Glutamatergic neuron (in vitro differentiated cells): Measurements from ENCODE around the gene AGPS. TPM values are rescaled to one million over a fixed set of nuclear protein-coding genes. Genes with fewer than 3 reads are reported as not detected.

ENCODE experiments used
- DNase-seq: peaks from one replicate; pipeline ENCODE4 v3.0.0; 2022
- H3K27ac Mint-ChIP-seq: one replicate; pipeline ENCODE4 v1.8.0; 2020; ENCODE audit warnings: mild to moderate bottlenecking, mixed read lengths, inconsistent platforms; ENCODE audit not compliant: unreplicated experiment
- H3K27me3 Mint-ChIP-seq: one replicate; pipeline ENCODE4 v1.8.0; 2020; ENCODE audit warnings: mild to moderate bottlenecking, moderate library complexity, mixed read lengths, inconsistent platforms; ENCODE audit not compliant: unreplicated experiment
- H3K36me3 Mint-ChIP-seq: one replicate; pipeline ENCODE4 v1.8.0; 2020; ENCODE audit warnings: mild to moderate bottlenecking, mixed read lengths, inconsistent platforms; ENCODE audit not compliant: unreplicated experiment
- H3K4me1 Mint-ChIP-seq: one replicate; pipeline ENCODE4 v1.8.0; 2020; ENCODE audit warnings: mild to moderate bottlenecking, low read depth, mixed read lengths, inconsistent platforms; ENCODE audit not compliant: unreplicated experiment
- H3K4me3 Mint-ChIP-seq: one replicate; pipeline ENCODE4 v1.8.0; 2020; ENCODE audit warnings: mild to moderate bottlenecking, mixed read lengths, inconsistent platforms; ENCODE audit not compliant: unreplicated experiment
- H3K9me3 Mint-ChIP-seq: one replicate; pipeline ENCODE4 v1.8.0; 2020; ENCODE audit warnings: mild to moderate bottlenecking, moderate library complexity, mixed read lengths, inconsistent platforms; ENCODE audit not compliant: unreplicated experiment
- CTCF ChIP-seq: fragments of 200-600 bp; sonication (generic); IDR thresholded peaks from one replicate; pipeline ENCODE4 v1.5.0; 2021; ENCODE audit not compliant: partially characterized antibody, unreplicated experiment
- total RNA-seq: library from RNA; stranded (reverse); fragmentation: NEBNext Ultra II Directional; extraction: Animal tissue kit (Norgen Biotek cat#: 25700); gene quantifications from one replicate; pipeline ENCODE4 v1.2.1, GENCODE V29; 2021; ENCODE audit not compliant: unreplicated experiment

The AGPS gene
- total RNA-seq, 1 donor from 2014 or later, result 50.8 TPM

- H3K27me3 Mint-ChIP-seq, result peaks cover 7% of the 10 kb centered on the region
- DNase-seq, result no peak
- no peaks in the 10 kb centered on the region for H3K9me3 Mint-ChIP-seq
- H3K4me3 Mint-ChIP-seq, result no peak overlapping the region
- H3K36me3 Mint-ChIP-seq, result peaks cover 15% of the 10 kb centered on the region
- H3K4me1 Mint-ChIP-seq, result no peaks in the 10 kb centered on the region
- no peak for TF ChIP-seq CTCF
- no peak overlapping the region for H3K27ac Mint-ChIP-seq
These were observed 74.0 kb downstream of the AGPS start for GRCh38 chr2:177466337-177467195.

DNA sequence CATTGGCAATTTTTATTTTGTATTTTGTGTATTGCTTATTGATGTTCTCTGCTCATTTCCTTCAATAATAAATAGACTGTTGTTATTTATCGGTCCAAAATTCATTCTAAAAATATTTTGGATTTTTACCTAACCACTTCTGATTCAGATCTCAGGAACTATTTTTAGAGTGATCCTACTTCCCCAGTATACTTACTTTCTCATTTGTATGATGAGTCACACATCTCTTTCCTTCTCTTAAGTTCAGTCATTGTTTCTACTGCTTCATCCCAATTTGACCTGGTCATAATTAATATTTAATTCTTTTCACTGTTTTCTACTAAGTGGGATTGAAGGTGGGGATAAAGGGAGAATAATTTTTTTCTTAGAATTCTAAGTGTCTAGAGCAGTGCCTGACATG is 75.1 kb downstream of the AGPS start:
- Mint-ChIP-seq H3K4me3 (no peak overlapping the region), H3K9me3 (no peaks in the 10 kb centered on the region), H3K4me1 (no peaks in the 10 kb centered on the region), H3K27me3 (peaks cover 10% of the 10 kb centered on the region), H3K36me3 (peaks cover 22% of the 10 kb centered on the region), H3K27ac (no peak overlapping the region)
- TF ChIP-seq CTCF, result no peak
- DNase-seq, result no peak

GRCh38 chr2:177471990-177472389 is 79.4 kb downstream of the AGPS start:
- H3K27ac Mint-ChIP-seq, result no peak overlapping the region
- H3K36me3 Mint-ChIP-seq, result peaks cover 27% of the 10 kb centered on the region
- no peak overlapping the region for H3K4me3 Mint-ChIP-seq
- no peak for TF ChIP-seq CTCF
- peaks cover 8% of the 10 kb centered on the region for H3K27me3 Mint-ChIP-seq
- H3K4me1 Mint-ChIP-seq, result no peaks in the 10 kb centered on the region
- peaks cover 1% of the 10 kb centered on the region for H3K9me3 Mint-ChIP-seq
- no peak for DNase-seq

GRCh38 chr2:177474301-177474700 is 81.7 kb downstream of the AGPS start:
- Mint-ChIP-seq H3K9me3 (peaks cover 3% of the 10 kb centered on the region), H3K4me3 (no peak overlapping the region), H3K27ac (no peak overlapping the region), H3K27me3 (peaks cover 8% of the 10 kb centered on the region), H3K4me1 (no peaks in the 10 kb centered on the region), H3K36me3 (peaks cover 34% of the 10 kb centered on the region)
- no peak for DNase-seq
- no peak for TF ChIP-seq CTCF

- Mint-ChIP-seq H3K4me3 (no peak overlapping the region), H3K4me1 (no peaks in the 10 kb centered on the region), H3K36me3 (peaks cover 30% of the 10 kb centered on the region), H3K27me3 (peaks cover 6% of the 10 kb centered on the region), H3K9me3 (peaks cover 3% of the 10 kb centered on the region), H3K27ac (no peak overlapping the region)
- DNase-seq, result no peak
- TF ChIP-seq CTCF, result no peak
These were observed 82.4 kb downstream of the AGPS start for GRCh38 chr2:177474998-177475397.
